Measurements from ENCODE around the gene ERFL.

ERFL gene

GRCh38 chr19:41928221-41928683 is at the start of gene ERFL:
Gene ERFL (minus strand): TSS chr19:41928449. CDS start chr19:41912919, 15,530 bp downstream.
- H3K27ac ChIP-seq = peak within 1 kb of the TSS in 6 of 21 experiments; percentile 9 to 59 (median 14)
- H3K4me3 ChIP-seq = peak within 1 kb of the TSS; percentile 23 to 43 (median 37)

GRCh38 chr19:41977916-41978315 is 49.7 kb upstream of the ERFL start:
- no peak overlapping the region for H3K4me3 ChIP-seq
- H3K27ac ChIP-seq = no peak overlapping the region

GRCh38 chr19:41974652-41975051 is 46.4 kb upstream of the ERFL start:
- Histone ChIP-seq H3K27ac (no peak overlapping the region), H3K4me3 (no peak overlapping the region)

GRCh38 chr19:41971363-41971762 is 43.1 kb upstream of the ERFL start:
- Histone ChIP-seq H3K4me3 (no peak overlapping the region), H3K27ac (no peak overlapping the region)

GRCh38 chr19:41969772-41970458 is 41.7 kb upstream of the ERFL start:
- Histone ChIP-seq H3K27ac (no peak overlapping the region), H3K4me3 (no peak overlapping the region)

- Histone ChIP-seq H3K27ac (no peak overlapping the region), H3K4me3 (no peak overlapping the region)
Observed at GRCh38 chr19:41968751-41969595, 40.7 kb upstream of the ERFL start.

- Histone ChIP-seq H3K4me3 (no peak overlapping the region), H3K27ac (no peak overlapping the region)
Observed at GRCh38 chr19:41967054-41967783, 39.0 kb upstream of the ERFL start.

GRCh38 chr19:41965106-41965505 is 36.9 kb upstream of the ERFL start:
- Histone ChIP-seq H3K4me3 (no peak overlapping the region), H3K27ac (no peak overlapping the region)

GRCh38 chr19:41960973-41961372 is 32.7 kb upstream of the ERFL start:
- Histone ChIP-seq H3K4me3 (no peak overlapping the region), H3K27ac (no peak overlapping the region)

GRCh38 chr19:41959056-41960053 is 31.1 kb upstream of the ERFL start, which contains the start of gene RABAC1:
Gene RABAC1 (minus strand): TSS chr19:41959321. CDS start chr19:41959292, 29 bp downstream.
- peak within 1 kb of the TSS; percentile 54 to 97 (median 89) for H3K27ac ChIP-seq

GRCh38 chr19:41958367-41959055 is 30.3 kb upstream of the ERFL start:
- Histone ChIP-seq H3K27ac (peak overlapping the region; percentile 54 to 97 (median 89)), H3K4me3 (peak overlapping the region; percentile 76 to 100 (median 86))

More at GRCh38 chr19:41959056-41960053, 31.1 kb upstream of the ERFL start, which contains the start of gene RABAC1:
- peak within 1 kb of the TSS; percentile 76 to 100 (median 86) for H3K4me3 ChIP-seq

GRCh38 chr19:41957838-41958366 is 29.7 kb upstream of the ERFL start:
- Histone ChIP-seq H3K4me3 (peak overlapping the region; percentile 76 to 100 (median 86)), H3K27ac (peak overlapping the region in 16 of 21 experiments; percentile 19 to 97 (median 89))

- Histone ChIP-seq H3K27ac (peak overlapping the region in 6 of 21 experiments; percentile 25 to 95 (median 90)), H3K4me3 (no peak overlapping the region)
Observed at GRCh38 chr19:41957161-41957837, 29.1 kb upstream of the ERFL start.

- H3K4me3 ChIP-seq = no peak overlapping the region
- no peak overlapping the region for H3K27ac ChIP-seq
Observed at GRCh38 chr19:41956621-41957020, 28.4 kb upstream of the ERFL start.

GRCh38 chr19:41955521-41955920 is 27.3 kb upstream of the ERFL start:
- no peak overlapping the region for H3K4me3 ChIP-seq
- H3K27ac ChIP-seq = no peak overlapping the region

- Histone ChIP-seq H3K27ac (no peak overlapping the region), H3K4me3 (no peak overlapping the region)
Observed at GRCh38 chr19:41951686-41952172, 23.5 kb upstream of the ERFL start.

- no peak overlapping the region for H3K27ac ChIP-seq
- no peak overlapping the region for H3K4me3 ChIP-seq
Observed at GRCh38 chr19:41947091-41947490, 18.8 kb upstream of the ERFL start.
